ENCODE measurements around the gene PTPRD. TPM values are rescaled to one million over a fixed set of nuclear protein-coding genes. Genes with fewer than 3 reads are reported as not detected.
A peak's percentile ranks its signal among the peaks of the same experiment; 100 is the strongest.

Gene PTPRD
- total and polyA plus RNA-seq, 2 experiments from 2014 or later, result 11.5 to 58.0 TPM

GRCh38 chr9:9920425-9921060, 692.3 kb downstream of the PTPRD start:
- H3K27me3 Mint-ChIP-seq (ENCODE audit: insufficient read depth, low read depth, poor library complexity), result peaks cover 1% of the 10 kb centered on the region
- peak; percentile 88 for ATAC-seq
- Histone ChIP-seq H3K79me2 (replicated peaks; ENCODE audit: insufficient read depth) (no peaks in the 10 kb centered on the region), H3K27me3 (ENCODE audit: insufficient read depth) (no peaks in the 10 kb centered on the region), H4K20me1 (replicated peaks; ENCODE audit: insufficient read depth) (no peaks in the 10 kb centered on the region), H3K9me2 (ENCODE audit: insufficient read depth) (no peaks in the 10 kb centered on the region), H3K4me3 (no peak overlapping the region), H3K27ac (ENCODE audit: low read depth) (no peak overlapping the region), H3F3A (replicated peaks; ENCODE audit: low read depth) (no peaks in the 10 kb centered on the region), H3K4me2 (no peak overlapping the region), H3K36me3 (ENCODE audit: insufficient read depth) (no peaks in the 10 kb centered on the region), H2AFZ (no peak overlapping the region), H3K4me1 (ENCODE audit: insufficient read depth) (0 out of 2 replicates have a peak, but pooled peaks cover 6% of the 10 kb centered on the region)
- DNase-seq (ENCODE audit: low spot score), result peak; percentile 64
- H3K4me3 Mint-ChIP-seq, result no peak overlapping the region
- TF ChIP-seq CTCF (conservative IDR thresholded peaks at IDR 0.05; ENCODE audit: low read depth in 2 of 2) (peak; percentile 60 to 69), EZH2 (IDR thresholded peaks at IDR 0.05; ENCODE audit: low read depth, unreplicated experiment) (no peak)
- H3K4me1 Mint-ChIP-seq, result peaks cover 5% of the 10 kb centered on the region
- no peak overlapping the region for H3K27ac Mint-ChIP-seq
- no peaks in the 10 kb centered on the region for H3K9me3 Mint-ChIP-seq
- no peaks in the 10 kb centered on the region for H3K36me3 Mint-ChIP-seq (ENCODE audit: low read depth)

GRCh38 chr9:9919174-9919775, 693.5 kb downstream of the PTPRD start:
- Mint-ChIP-seq H3K4me3 (no peak overlapping the region), H3K9me3 (no peaks in the 10 kb centered on the region), H3K27ac (no peak overlapping the region), H3K4me1 (peaks cover 5% of the 10 kb centered on the region), H3K36me3 (ENCODE audit: low read depth) (no peaks in the 10 kb centered on the region), H3K27me3 (ENCODE audit: insufficient read depth, low read depth, poor library complexity) (peaks cover 1% of the 10 kb centered on the region)
- no peak for TF ChIP-seq ZNF331 (CRISPR knock-in tag; IDR thresholded peaks at IDR 0.05; ENCODE audit: low read depth)
- no peak for TF ChIP-seq JUNB (IDR thresholded peaks at IDR 0.05; ENCODE audit: unreplicated experiment)
- no peak for TF ChIP-seq EZH2 (IDR thresholded peaks at IDR 0.05; ENCODE audit: low read depth, unreplicated experiment)
- peak; percentile 20 to 45 for TF ChIP-seq CTCF (conservative IDR thresholded peaks at IDR 0.05; ENCODE audit: low read depth in 2 of 2)
- peak; percentile 80 for TF ChIP-seq ZNF462 (CRISPR knock-in tag; IDR thresholded peaks at IDR 0.05)
- Histone ChIP-seq H3K4me2 (no peak overlapping the region), H3K36me3 (ENCODE audit: insufficient read depth) (no peaks in the 10 kb centered on the region), H4K20me1 (replicated peaks; ENCODE audit: insufficient read depth) (no peaks in the 10 kb centered on the region), H3K4me3 (no peak overlapping the region), H2AFZ (no peak overlapping the region), H3K4me1 (ENCODE audit: insufficient read depth) (0 out of 2 replicates have a peak, but pooled peaks cover 6% of the 10 kb centered on the region), H3K79me2 (replicated peaks; ENCODE audit: insufficient read depth) (no peaks in the 10 kb centered on the region), H3K9me2 (ENCODE audit: insufficient read depth) (no peaks in the 10 kb centered on the region), H3K27me3 (ENCODE audit: insufficient read depth) (no peaks in the 10 kb centered on the region), H3K27ac (ENCODE audit: low read depth) (no peak overlapping the region), H3F3A (replicated peaks; ENCODE audit: low read depth) (no peaks in the 10 kb centered on the region)
- DNase-seq (ENCODE audit: low spot score) (peak; percentile 48), ATAC-seq (peak; percentile 44)
